Neural cell (in vitro differentiated cells): ENCODE measurements around the gene PLOD3. TPM values are rescaled to one million over a fixed set of nuclear protein-coding genes. Genes with fewer than 3 reads are reported as not detected.

Experiments used
- H2AFZ ChIP-seq: fragments of 200-600, 300-800 bp; sonication (generic), shearing (Covaris generic); 2 replicates; pipeline ENCODE4 v1.6.0; 2014; ENCODE audit warnings: low read depth, mild to moderate bottlenecking, antibody characterized with exemption, low read length, moderate library complexity
- H3F3A ChIP-seq: fragments of 200-600 bp; shearing (Covaris generic); 2 replicates; pipeline ENCODE4 v1.6.1; 2016; ENCODE audit warnings: mild to moderate bottlenecking, moderate library complexity, mixed read lengths, antibody characterized with exemption, low read length; ENCODE audit not compliant: insufficient read depth, poor library complexity, severe bottlenecking
- H3K27ac ChIP-seq: fragments of 200-600, 300-800 bp; sonication (generic), shearing (Covaris generic); 2 replicates; pipeline ENCODE4 v1.5.1; 2014; ENCODE audit warnings: mild to moderate bottlenecking, low read length, moderate library complexity
- H3K27me3 ChIP-seq: fragments of 300-800, 200-600 bp; sonication (generic), shearing (Covaris generic); 2 replicates; pipeline ENCODE4 v1.6.0; 2014; ENCODE audit warnings: mild to moderate bottlenecking, low read depth, low read length, moderate library complexity; ENCODE audit not compliant: insufficient read depth
- H3K36me3 ChIP-seq: fragments of 300-800, 200-600 bp; sonication (generic), shearing (Covaris generic); 2 replicates; pipeline ENCODE4 v1.5.1; 2014; ENCODE audit warnings: mild to moderate bottlenecking, antibody characterized with exemption, low read length, moderate library complexity; ENCODE audit not compliant: insufficient read depth
- H3K4me2 ChIP-seq: fragments of 300-800, 200-600 bp; sonication (generic), shearing (Covaris generic); 2 replicates; pipeline ENCODE4 v1.6.0; 2014; ENCODE audit warnings: mild to moderate bottlenecking, low read length
- H3K4me3 ChIP-seq: fragments of 300-800, 200-600 bp; sonication (generic), shearing (Covaris generic); 2 replicates; pipeline ENCODE4 v1.5.1; 2014; ENCODE audit warnings: mild to moderate bottlenecking, low read length, moderate library complexity
- H3K79me2 ChIP-seq: fragments of 200-600 bp; shearing (Covaris generic); replicated peaks from 2 replicates; pipeline ENCODE4 v1.6.0; 2014; ENCODE audit warnings: mild to moderate bottlenecking, low read length, moderate library complexity; ENCODE audit not compliant: insufficient read depth
- H3K9ac ChIP-seq: fragments of 300-800, 200-600 bp; sonication (generic), shearing (Covaris generic); 2 replicates; pipeline ENCODE4 v1.6.1; 2016; ENCODE audit warnings: mild to moderate bottlenecking, low read length, mixed read lengths
- H3K9me2 ChIP-seq: fragments of 200-600 bp; shearing (Covaris generic); 2 replicates; pipeline ENCODE4 v1.6.1; 2016; ENCODE audit warnings: mild to moderate bottlenecking, low read length, mixed read lengths; ENCODE audit not compliant: insufficient read depth
- H3K9me3 ChIP-seq: fragments of 200-600, 300-800 bp; sonication (generic), shearing (Covaris generic); 2 replicates; pipeline ENCODE4 v1.6.1; 2016; ENCODE audit warnings: mild to moderate bottlenecking, mixed run types, low read length, moderate library complexity, mixed read lengths
- H4K20me1 ChIP-seq: fragments of 200-600 bp; shearing (Covaris generic); 2 replicates; pipeline ENCODE4 v1.6.1; 2016; ENCODE audit warnings: mild to moderate bottlenecking, mixed run types; ENCODE audit not compliant: insufficient read depth
- CTCF ChIP-seq: fragments of 450-650 bp; IDR thresholded peaks from 2 replicates; pipeline ENCODE4 v1.5.1; 2014; ENCODE audit warnings: antibody characterized with exemption, mild to moderate bottlenecking, moderate library complexity; ENCODE audit not compliant: poor library complexity, severe bottlenecking
- EP300 ChIP-seq: fragments of 450-650 bp; conservative IDR thresholded peaks from 2 replicates; pipeline ENCODE4 v1.6.1; 2014; ENCODE audit warnings: antibody characterized with exemption, mild to moderate bottlenecking, moderate library complexity; ENCODE audit not compliant: poor library complexity, severe bottlenecking
- EZH2 ChIP-seq: fragments of 200-600, 300-800 bp; shearing (Covaris generic), sonication (generic); IDR thresholded peaks from 2 replicates; pipeline ENCODE4 v1.6.1; 2014; ENCODE audit warnings: antibody characterized with exemption, low read length, borderline replicate concordance, mild to moderate bottlenecking; ENCODE audit not compliant: insufficient read depth, poor library complexity, severe bottlenecking
- MXI1 ChIP-seq: fragments of 450-650 bp; conservative IDR thresholded peaks from 2 replicates; pipeline ENCODE4 v1.6.1; 2014; ENCODE audit warnings: antibody characterized with exemption, mild to moderate bottlenecking; ENCODE audit not compliant: poor library complexity, severe bottlenecking
- POLR2AphosphoS5 ChIP-seq: IDR thresholded peaks from 2 replicates; pipeline ENCODE4 v1.6.1; 2012
- REST ChIP-seq: IDR thresholded peaks from 2 replicates; pipeline ENCODE4 v1.6.1; 2012; ENCODE audit warnings: borderline replicate concordance
- SMC3 ChIP-seq: fragments of 450-650 bp; conservative IDR thresholded peaks from 2 replicates; pipeline ENCODE4 v1.6.1; 2014; ENCODE audit warnings: antibody characterized with exemption, mild to moderate bottlenecking, moderate library complexity; ENCODE audit not compliant: poor library complexity
- TAF1 ChIP-seq: IDR thresholded peaks from 2 replicates; pipeline ENCODE4 v1.6.1; 2012; ENCODE audit warnings: low read depth
- polyA plus RNA-seq: library from polyadenylated mRNA; depleted of rRNA; stranded (reverse); fragments of >200 nt; gene quantifications from 2 replicates; pipeline ENCODE4 v1.2.3, GENCODE V29; 2014

The PLOD3 gene
- polyA plus RNA-seq, 1 donor from 2014 or later, result 19.2 TPM

- Histone ChIP-seq H3K9me2 (no peaks in the 10 kb centered on the region), H3K4me3 (peak overlapping the region; percentile 94), H3K27me3 (no peaks in the 10 kb centered on the region), H4K20me1 (no peaks in the 10 kb centered on the region), H2AFZ (peak overlapping the region; percentile 69), H3K79me2 (peaks cover 22% of the 10 kb centered on the region), H3K9me3 (no peaks in the 10 kb centered on the region), H3K9ac (peak overlapping the region; percentile 53), H3K27ac (peak overlapping the region; percentile 74), H3F3A (no peaks in the 10 kb centered on the region), H3K4me2 (peak overlapping the region; percentile 57), H3K36me3 (no peaks in the 10 kb centered on the region)
- TF ChIP-seq EZH2, result no peak
- peak; percentile 22 for TF ChIP-seq MXI1
These were observed 1.1 kb upstream of the PLOD3 start for GRCh38 chr7:101218236-101219125.

- no peaks in the 10 kb centered on the region for H3K9me3 ChIP-seq
- H3K27ac ChIP-seq, result peak overlapping the region; percentile 74
- no peaks in the 10 kb centered on the region for H3K9me2 ChIP-seq
- no peaks in the 10 kb centered on the region for H3K27me3 ChIP-seq
- peaks cover 22% of the 10 kb centered on the region for H3K79me2 ChIP-seq
- H2AFZ ChIP-seq, result peak overlapping the region; percentile 41
- no peaks in the 10 kb centered on the region for H3F3A ChIP-seq
- H3K9ac ChIP-seq, result peak overlapping the region; percentile 80
- H3K36me3 ChIP-seq, result no peaks in the 10 kb centered on the region
- peak overlapping the region; percentile 88 for H3K4me2 ChIP-seq
- H4K20me1 ChIP-seq, result no peaks in the 10 kb centered on the region
- TF ChIP-seq TAF1 (no peak), REST (peak; percentile 2), POLR2AphosphoS5 (no peak), EZH2 (no peak), SMC3 (no peak), CTCF (no peak), MXI1 (peak; percentile 1), EP300 (no peak)
- peak overlapping the region; percentile 94 for H3K4me3 ChIP-seq
These were observed 457 bp downstream of the PLOD3 start for GRCh38 chr7:101216860-101217387.
